H1 (cell line): ENCODE measurements around the gene NOM1. TPM values are rescaled to one million over a fixed set of nuclear protein-coding genes. Genes with fewer than 3 reads are reported as not detected.

ENCODE experiments used
- CTCF ChIA-PET: fragments of 300-600 bp; sonication (Branson Sonifier 250); formaldehyde crosslinking; loops from one replicate; lab custom pipeline; 2021; ENCODE audit not compliant: partially characterized antibody; lab: Charles Lee
- POLR2A ChIA-PET: fragments of 300-600 bp; sonication (Branson Sonifier 250); formaldehyde crosslinking; loops from one replicate; lab custom pipeline; 2021; ENCODE audit warnings: inconsistent platforms; ENCODE audit not compliant: partially characterized antibody; lab: Charles Lee
- DNase-seq, 2 experiments: peaks; one replicate each; pipeline versions ENCODE4 v3.0.0 to v3.0.0-alpha.2; 2010 to 2022; ENCODE audit warnings: low spot score in 2 of 2, low read depth in 1 of 2, mixed read lengths in 1 of 2
- FAIRE-seq: peaks from 2 replicates; lab custom pipeline; 2011; peaks lifted over from hg19 to GRCh38; lab: Jason Lieb, UNC
- H2AFZ ChIP-seq: 2 replicates; pipeline ENCODE4 v1.8.1; 2012; ENCODE audit warnings: low read length, inconsistent platforms
- H2AK5ac ChIP-seq: 2 replicates; pipeline ENCODE4 v1.6.1; 2013; ENCODE audit warnings: low read depth, low read length
- H2BK120ac ChIP-seq: replicated peaks from 2 replicates; pipeline ENCODE3; 2013; ENCODE audit warnings: low read depth, low read length, inconsistent platforms
- H2BK12ac ChIP-seq: 2 replicates; pipeline ENCODE4 v1.6.1; 2013; ENCODE audit warnings: low read depth, low read length
- H2BK15ac ChIP-seq: 2 replicates; pipeline ENCODE4 v1.6.1; 2013; ENCODE audit warnings: low read length
- H2BK20ac ChIP-seq: 2 replicates; pipeline ENCODE4 v1.6.1; 2013; ENCODE audit warnings: low read length
- H2BK5ac ChIP-seq: 2 replicates; pipeline ENCODE4 v1.6.1; 2013; ENCODE audit warnings: low read depth, low read length
- H3K14ac ChIP-seq: 2 replicates; pipeline ENCODE4 v1.6.1; 2013; ENCODE audit warnings: inconsistent platforms; ENCODE audit not compliant: insufficient read length
- H3K18ac ChIP-seq: 2 replicates; pipeline ENCODE4 v1.6.1; 2013; ENCODE audit warnings: low read length; ENCODE audit errors: extremely low read depth
- H3K23ac ChIP-seq: 2 replicates; pipeline ENCODE4 v1.6.1; 2013; ENCODE audit warnings: inconsistent platforms; ENCODE audit not compliant: insufficient read length
- H3K23me2 ChIP-seq: 2 replicates; pipeline ENCODE4 v1.6.1; 2013; ENCODE audit warnings: low read depth, low read length
- H3K27ac ChIP-seq: 2 replicates; pipeline ENCODE4 v1.6.1; 2011; ENCODE audit warnings: low read depth, low read length, inconsistent platforms
- H3K27me3 ChIP-seq, 4 experiments: replicated peaks in 1 of 4; 1 replicate in 1 of 4; 2 replicates in 3 of 4; pipeline versions ENCODE4 v1.6.1 to v1.8.1; 2011 to 2013; ENCODE audit warnings: low read length in 3 of 4, mild to moderate bottlenecking in 3 of 4, inconsistent platforms in 2 of 4, mixed read lengths in 2 of 4, moderate library complexity in 1 of 4; ENCODE audit not compliant: control insufficient read depth in 3 of 4, insufficient read depth in 3 of 4; ENCODE audit errors: extremely low read depth in 1 of 4
- H3K36me3 ChIP-seq, 4 experiments: 2 replicates each; pipeline versions ENCODE4 v1.6.1 to v1.8.1; 2011 to 2013; ENCODE audit warnings: mild to moderate bottlenecking in 4 of 4, low read length in 3 of 4, moderate library complexity in 2 of 4, control low read depth in 1 of 4, inconsistent platforms in 1 of 4; ENCODE audit not compliant: insufficient read depth in 4 of 4, control insufficient read depth in 2 of 4
- H3K4ac ChIP-seq: replicated peaks from 2 replicates; pipeline ENCODE3; 2013; ENCODE audit warnings: low read length, low read depth, mixed read lengths, inconsistent platforms; ENCODE audit not compliant: insufficient read length
- H3K4me1 ChIP-seq, 4 experiments: replicated peaks in 1 of 4; 1 replicate in 1 of 4; 2 replicates in 3 of 4; pipeline versions ENCODE4 v1.6.1 to v1.8.1; 2011 to 2013; ENCODE audit warnings: low read length in 3 of 4, inconsistent platforms in 2 of 4, mixed read lengths in 1 of 4; ENCODE audit not compliant: insufficient read depth in 4 of 4, control insufficient read depth in 3 of 4
- H3K4me2 ChIP-seq, 2 experiments: 2 replicates each; pipeline versions ENCODE4 v1.6.1 to v1.8.1; 2011 to 2013; ENCODE audit warnings: low read depth in 2 of 2, low read length in 2 of 2, control low read depth in 1 of 2, inconsistent platforms in 1 of 2, mild to moderate bottlenecking in 1 of 2; ENCODE audit not compliant: insufficient read depth in 1 of 2
- H3K4me3 ChIP-seq, 4 experiments: fragments of 200-600, 300-600 bp in 1 of 4; sonication (generic), shearing (Covaris generic), sonication (Bioruptor Twin) in 1 of 4; 2 replicates each; pipeline versions ENCODE4 v1.5.1 to v1.8.1; 2011 to 2016; ENCODE audit warnings: low read length in 4 of 4, low read depth in 3 of 4, control low read depth in 2 of 4, inconsistent platforms in 2 of 4, mild to moderate bottlenecking in 2 of 4, mixed read lengths in 1 of 4, moderate library complexity in 1 of 4; ENCODE audit not compliant: insufficient read depth in 2 of 4; ENCODE audit errors: extremely low read depth in 1 of 4
- H3K56ac ChIP-seq: replicated peaks from 2 replicates; pipeline ENCODE3; 2013; ENCODE audit warnings: low read depth, mild to moderate bottlenecking, mixed read lengths, low read length, inconsistent platforms; ENCODE audit not compliant: insufficient read length
- H3K79me1 ChIP-seq: 2 replicates; pipeline ENCODE4 v1.6.1; 2013; ENCODE audit warnings: low read depth, low read length, control low read depth
- H3K79me2 ChIP-seq, 2 experiments: 2 replicates each; pipeline versions ENCODE4 v1.6.1 to v1.8.1; 2012 to 2013; ENCODE audit warnings: low read length in 2 of 2, mild to moderate bottlenecking in 2 of 2, inconsistent platforms in 1 of 2; ENCODE audit not compliant: insufficient read depth in 2 of 2, control insufficient read depth in 1 of 2
- H3K9ac ChIP-seq, 4 experiments: replicated peaks in 1 of 4; 1 replicate in 1 of 4; 2 replicates in 3 of 4; pipeline versions ENCODE4 v1.6.1 to v1.8.1; 2011 to 2013; ENCODE audit warnings: low read depth in 3 of 4, low read length in 3 of 4, control low read depth in 2 of 4, mild to moderate bottlenecking in 2 of 4, moderate library complexity in 2 of 4, inconsistent platforms in 1 of 4; ENCODE audit errors: extremely low read depth in 1 of 4
- H3K9me3 ChIP-seq, 2 experiments: 2 replicates each; pipeline versions ENCODE4 v1.6.1 to v1.8.1; 2012 to 2013; ENCODE audit warnings: mild to moderate bottlenecking in 2 of 2, moderate library complexity in 2 of 2, control low read depth in 1 of 2, inconsistent platforms in 1 of 2, low read depth in 1 of 2, low read length in 1 of 2, mixed read lengths in 1 of 2; ENCODE audit not compliant: insufficient read depth in 2 of 2
- H4K20me1 ChIP-seq, 2 experiments: replicated peaks in 1 of 2; 2 replicates each; pipeline versions ENCODE3 to v1.8.1; 2011 to 2013; ENCODE audit warnings: inconsistent platforms in 2 of 2, low read length in 2 of 2, mild to moderate bottlenecking in 1 of 2; ENCODE audit not compliant: insufficient read depth in 2 of 2, control insufficient read depth in 1 of 2
- H4K5ac ChIP-seq: 2 replicates; pipeline ENCODE4 v1.6.1; 2013; ENCODE audit warnings: low read length, low read depth, mixed read lengths, inconsistent platforms; ENCODE audit not compliant: insufficient read length
- H4K8ac ChIP-seq: 2 replicates; pipeline ENCODE4 v1.8.0; 2013; ENCODE audit warnings: mild to moderate bottlenecking, moderate library complexity, low read length, inconsistent platforms; ENCODE audit not compliant: insufficient read depth; ENCODE audit errors: extremely low read depth
- H4K91ac ChIP-seq: replicated peaks from 2 replicates; pipeline ENCODE3; 2013; ENCODE audit warnings: low read length, mixed read lengths, inconsistent platforms; ENCODE audit not compliant: insufficient read length
- RBBP5 ChIP-seq: IDR thresholded peaks from 2 replicates; pipeline ENCODE4 v1.7.1; 2012; ENCODE audit warnings: low read depth, mild to moderate bottlenecking, inconsistent platforms, low read length, moderate library complexity, borderline replicate concordance
- TCF12 ChIP-seq: IDR thresholded peaks from 2 replicates; pipeline ENCODE4 v1.6.1; 2011; ENCODE audit warnings: low read depth, mild to moderate bottlenecking, low read length
- YY1 ChIP-seq: IDR thresholded peaks from 2 replicates; pipeline ENCODE4 v1.6.1; 2011; ENCODE audit warnings: low read depth, mild to moderate bottlenecking, low read length
- whole genome bisulfite sequencing, 2 experiments: shearing (Covaris generic) in 1 of 2; methylation state at CpG; one replicate each; pipeline versions ENCODE4 v1.1.6 to v1.1.7; 2013 to 2015; ENCODE audit warnings: low lambda C conversion rate in 2 of 2, mixed read lengths in 2 of 2, inconsistent platforms in 1 of 2, low coverage in 1 of 2, missing lambda C conversion rate in 1 of 2; ENCODE audit not compliant: insufficient replicate concordance in 2 of 2, insufficient coverage in 1 of 2, insufficient read length in 1 of 2; ENCODE audit errors: extremely low coverage in 1 of 2, missing lambda C conversion rate in 1 of 2; 5-methylcytosine and 5-hydroxymethylcytosine counted together
- polyA plus RNA-seq, 7 experiments: library from polyadenylated mRNA; depleted of rRNA in 3 of 7; stranded (reverse) in 5 of 7; unstranded in 2 of 7; fragments of >200 nt in 5 of 7; fragments of 200-250 nt in 2 of 7; gene quantifications; 1 replicate in 5 of 7; 2 replicates in 1 of 7; 4 replicates in 1 of 7; pipeline versions ENCODE4 v1.2.1 to v1.2.3, GENCODE V29; 2011 to 2013; ENCODE audit warnings: missing spikeins in 2 of 7, mixed read lengths in 2 of 7
- total RNA-seq: library from RNA; stranded (reverse); fragmentation: NEBNext Ultra II Directional; extraction: Animal tissue kit (Norgen Biotek cat#: 25700); gene quantifications from 2 replicates; pipeline ENCODE4 v1.2.1, GENCODE V29; 2021

NOM1 gene
- total and polyA plus RNA-seq, 2 of the 8 experiments (the other 6 are each of a cell fraction or from before 2014, with no cell fraction given), result 10.6 to 29.1 TPM

GRCh38 chr7:156948361-156948760 is 1.2 kb upstream of the NOM1 start:
- no peak for DNase-seq
- FAIRE-seq, result no peak
- H2BK15ac ChIP-seq, result no peak overlapping the region
- peak overlapping the region; percentile 7 to 99 (median 28); a peak in 6 of 8 replicates for H3K4me3 ChIP-seq
- H2AFZ ChIP-seq, result no peak overlapping the region; the same call in 1 of the 2 replicates
- no peak overlapping the region for H3K18ac ChIP-seq
- H4K8ac ChIP-seq, result no peak overlapping the region; the same call in 1 of the 2 replicates
- peaks cover 12 to 16% of the 10 kb centered on the region in 2 experiments for H4K20me1 ChIP-seq
- H2AK5ac ChIP-seq, result no peak overlapping the region
- 91% methylated on average over 12 of the region's 12 CpGs; no CpG with 5 or more reads in 1 of the 2 experiments for WGBS, 2 experiments
- peaks cover 6 to 12% (median 10%) of the 10 kb centered on the region in 4 experiments; a peak in 7 of 8 replicates for H3K36me3 ChIP-seq
- H2BK20ac ChIP-seq, result no peak overlapping the region
- H2BK120ac ChIP-seq, result no peak overlapping the region
- no peak overlapping the region for H2BK5ac ChIP-seq
- H3K79me2 ChIP-seq, result peaks cover 15 to 33% of the 10 kb centered on the region in 2 experiments
- H2BK12ac ChIP-seq, result no peak overlapping the region
- H3K27ac ChIP-seq, result no peak overlapping the region
- ChIA-PET CTCF (interaction anchor here (0.6 to 1.2 kb wide), 4 partner anchors 15 to 55 kb away, joined by 3 to 4 read pairs (median 3); partner anchors contain the start of gene LMBR1), POLR2A (interaction anchor here (1.2 to 2.8 kb wide), 6 partner anchors 12 to 302 kb away, joined by 3 to 18 read pairs (median 5); partner anchors contain the start of gene LMBR1)
- no peak overlapping the region for H4K91ac ChIP-seq
- H3K23me2 ChIP-seq, result peaks cover 10% of the 10 kb centered on the region
- H3K56ac ChIP-seq, result no peak overlapping the region
- no peaks in the 10 kb centered on the region for H3K9me3 ChIP-seq
- no peak overlapping the region for H4K5ac ChIP-seq
- TF ChIP-seq RBBP5, result no peak
- no peak for TF ChIP-seq YY1
- no peak for TF ChIP-seq TCF12
- H3K4me1 ChIP-seq, result peaks cover 2 to 15% (median 3%) of the 10 kb centered on the region in 4 experiments; a peak in 6 of 7 replicates
- no peak overlapping the region for H3K9ac ChIP-seq
- H3K23ac ChIP-seq, result no peak overlapping the region
- H3K14ac ChIP-seq, result no peak overlapping the region
- no peaks in the 10 kb centered on the region for H3K27me3 ChIP-seq
- peaks cover 5% of the 10 kb centered on the region; the same call in 1 of the 2 replicates for H3K79me1 ChIP-seq
- H3K4me2 ChIP-seq, result peak overlapping the region; percentile 42 to 47; a peak in 3 of 4 replicates
- H3K4ac ChIP-seq, result no peak overlapping the region
